HG02588 (cell line): Measurements from ENCODE around the gene RNF19B.
"Not testable (repeated sequence)": the region's sequence is repeated elsewhere in the genome, so short reads cannot be mapped to it uniquely, and the experiment has no call there.

Experiments used
- ATAC-seq: cut with Tn5 transposase; IDR thresholded peaks from one replicate; pipeline ENCODE4 v1.9.1; 2021; ENCODE audit warnings: mild to moderate bottlenecking, moderate library complexity; ENCODE audit not compliant: unreplicated experiment

Gene RNF19B

DNA sequence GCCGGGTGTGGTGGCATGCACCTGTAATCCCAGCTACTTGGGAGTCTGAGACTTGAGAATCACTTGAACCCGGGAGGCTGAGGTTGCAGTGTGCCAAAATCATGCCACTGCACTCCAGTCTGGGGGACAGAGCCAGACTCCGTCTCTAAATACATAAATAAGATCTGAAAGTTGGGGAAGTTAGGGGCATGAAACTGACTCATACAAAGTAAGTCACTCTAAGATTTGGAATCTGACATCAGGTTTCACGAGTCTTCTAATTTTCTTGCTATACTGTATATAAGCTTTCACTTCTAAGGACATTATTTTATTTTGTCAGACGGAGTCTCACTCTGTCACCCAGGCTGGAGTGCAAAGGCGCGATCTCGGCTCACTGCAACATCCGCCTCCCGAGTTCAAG lies 30.1 kb downstream of the RNF19B start:
- no peak for ATAC-seq

DNA sequence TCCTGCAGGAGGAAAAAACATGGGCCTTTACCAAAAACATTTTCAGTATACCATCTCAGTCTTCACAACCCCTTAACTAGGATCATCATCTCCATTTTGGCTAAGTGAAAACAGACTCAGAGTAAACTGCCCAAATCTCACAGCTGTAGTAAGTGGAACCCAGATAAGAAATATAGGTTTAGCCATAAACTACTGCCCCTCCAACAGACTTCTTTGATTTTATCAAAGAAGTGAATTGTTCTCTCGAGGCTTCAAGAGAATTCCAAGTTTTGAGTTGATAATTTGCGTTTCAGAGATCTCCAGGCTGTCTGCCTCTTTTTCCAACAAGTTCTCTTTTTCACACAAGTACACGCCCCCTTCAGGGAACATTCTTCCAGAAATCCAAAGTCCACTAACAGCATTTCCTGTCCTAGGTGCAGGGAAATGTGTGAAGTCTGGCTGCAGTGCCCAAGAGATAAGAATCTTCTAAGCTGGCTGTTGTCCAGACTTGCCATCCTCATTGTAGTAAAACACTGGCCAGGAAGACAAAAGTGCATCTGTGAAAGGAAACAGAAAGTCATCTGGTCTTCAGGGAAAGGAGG lies 30.8 kb downstream of the RNF19B start:
- ATAC-seq = no peak

DNA sequence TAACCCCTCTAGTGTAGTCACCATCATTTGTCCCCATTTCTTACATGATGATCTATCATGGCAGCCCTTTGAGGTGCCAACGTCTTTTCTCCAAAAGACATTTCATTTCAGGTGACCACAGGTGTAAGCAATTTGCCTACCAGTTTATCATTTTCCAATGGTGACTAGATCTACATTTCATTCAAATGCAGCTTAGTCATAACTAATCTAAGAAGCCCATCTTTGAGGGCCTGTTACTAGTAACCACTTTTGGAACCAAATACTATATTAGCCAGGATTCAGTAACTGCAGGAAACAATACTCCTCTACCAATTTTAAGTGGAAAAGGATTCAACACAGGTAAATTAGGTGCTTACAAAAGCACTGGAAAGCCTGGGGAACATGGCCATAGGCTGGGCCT lies 32.8 kb downstream of the RNF19B start:
- ATAC-seq = no peak

DNA sequence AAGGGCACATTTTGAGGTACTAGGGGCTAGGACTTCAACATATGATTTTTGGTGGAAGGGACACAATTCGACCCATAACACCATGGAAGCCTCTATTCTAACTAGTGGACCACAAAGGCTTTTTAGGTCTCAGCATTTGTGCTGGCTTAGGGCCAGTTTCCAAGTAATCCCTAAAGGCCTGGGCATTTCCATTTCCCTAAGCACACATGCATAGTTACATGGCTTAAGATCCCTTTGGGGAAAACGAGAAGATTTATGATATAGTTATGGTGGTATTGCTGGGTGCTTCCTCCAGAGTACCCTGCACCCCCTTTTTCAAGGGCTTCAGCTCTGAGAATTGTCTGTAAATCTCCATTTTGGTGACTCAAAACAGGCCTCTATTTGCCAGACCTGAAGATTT lies 35.2 kb downstream of the RNF19B start:
- ATAC-seq = no peak

DNA sequence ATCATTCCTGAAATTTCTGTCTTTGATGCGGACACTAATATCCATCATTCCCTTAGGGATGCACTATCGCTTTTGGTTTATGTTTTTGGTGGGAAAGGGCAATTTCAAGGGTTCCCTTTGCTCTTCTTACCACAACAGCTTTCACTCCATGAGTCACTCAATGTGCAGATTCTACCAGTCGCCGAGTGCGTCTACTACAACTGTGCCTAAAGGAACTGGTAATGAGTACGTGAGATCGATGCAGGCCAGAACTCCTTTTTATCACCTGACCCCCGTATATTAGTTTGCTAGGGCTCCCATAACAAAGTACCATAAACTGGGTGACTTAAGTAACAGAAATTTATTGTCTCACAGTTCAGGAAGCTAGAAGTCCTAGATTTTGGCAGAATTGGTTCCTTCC lies 35.9 kb downstream of the RNF19B start:
- no peak for ATAC-seq

DNA sequence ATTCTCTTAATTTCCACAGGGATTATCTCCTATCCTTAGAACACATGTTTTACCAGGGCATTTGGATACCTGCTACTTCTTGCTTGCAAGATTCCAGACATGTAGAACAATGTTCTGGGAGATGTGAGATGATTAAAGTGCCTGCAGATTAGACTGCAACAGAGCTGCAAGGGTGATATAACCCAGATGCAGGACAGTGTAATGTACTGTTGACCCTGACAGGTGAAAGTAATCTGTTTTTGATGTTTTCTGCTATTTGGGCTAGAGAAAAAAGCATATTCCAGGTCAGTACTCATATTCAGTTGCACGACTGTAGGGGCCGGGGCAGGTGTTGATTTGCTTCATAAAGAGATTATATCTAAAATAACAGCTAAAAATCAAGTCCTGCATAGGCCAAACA lies 36.3 kb downstream of the RNF19B start:
- ATAC-seq = no peak

DNA sequence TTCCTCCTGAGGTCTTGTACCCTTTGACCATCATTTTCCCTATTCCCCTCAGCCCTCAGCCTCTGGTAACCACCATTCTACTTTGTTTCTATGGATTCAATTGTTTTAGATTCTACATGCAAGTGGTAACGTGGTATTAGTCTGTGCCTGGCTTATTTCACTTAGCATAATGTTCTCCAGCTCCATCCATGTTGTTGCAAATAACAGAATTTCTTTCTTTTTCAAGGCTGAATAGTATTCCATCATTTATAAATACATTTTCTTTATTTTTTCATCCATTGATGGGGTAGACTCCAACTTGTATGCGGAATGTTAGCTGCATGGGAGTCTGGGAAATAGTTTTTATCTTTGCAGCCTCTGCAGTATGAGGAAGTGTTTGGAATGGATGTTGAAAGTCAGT lies 37.2 kb downstream of the RNF19B start:
- ATAC-seq = no peak

DNA sequence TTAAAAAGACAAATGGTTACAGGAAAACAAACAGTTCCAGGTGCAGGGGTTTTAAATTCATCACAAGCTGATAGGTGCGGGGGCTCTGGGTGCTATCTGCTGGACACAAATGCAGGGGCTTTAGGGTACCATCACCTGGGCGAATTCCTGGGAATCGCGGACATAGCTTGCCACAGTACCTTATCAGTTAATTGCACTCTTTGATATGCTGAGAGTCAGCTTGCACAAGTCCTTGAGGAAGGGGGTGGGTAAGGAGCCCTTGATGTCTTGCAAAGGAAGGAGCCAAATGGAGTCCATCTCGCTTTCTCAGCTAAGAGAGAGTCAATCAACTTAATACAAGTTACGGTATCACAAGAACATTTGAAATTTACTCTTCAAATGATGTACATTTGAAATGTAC lies 38.0 kb downstream of the RNF19B start:
- ATAC-seq = no peak

DNA sequence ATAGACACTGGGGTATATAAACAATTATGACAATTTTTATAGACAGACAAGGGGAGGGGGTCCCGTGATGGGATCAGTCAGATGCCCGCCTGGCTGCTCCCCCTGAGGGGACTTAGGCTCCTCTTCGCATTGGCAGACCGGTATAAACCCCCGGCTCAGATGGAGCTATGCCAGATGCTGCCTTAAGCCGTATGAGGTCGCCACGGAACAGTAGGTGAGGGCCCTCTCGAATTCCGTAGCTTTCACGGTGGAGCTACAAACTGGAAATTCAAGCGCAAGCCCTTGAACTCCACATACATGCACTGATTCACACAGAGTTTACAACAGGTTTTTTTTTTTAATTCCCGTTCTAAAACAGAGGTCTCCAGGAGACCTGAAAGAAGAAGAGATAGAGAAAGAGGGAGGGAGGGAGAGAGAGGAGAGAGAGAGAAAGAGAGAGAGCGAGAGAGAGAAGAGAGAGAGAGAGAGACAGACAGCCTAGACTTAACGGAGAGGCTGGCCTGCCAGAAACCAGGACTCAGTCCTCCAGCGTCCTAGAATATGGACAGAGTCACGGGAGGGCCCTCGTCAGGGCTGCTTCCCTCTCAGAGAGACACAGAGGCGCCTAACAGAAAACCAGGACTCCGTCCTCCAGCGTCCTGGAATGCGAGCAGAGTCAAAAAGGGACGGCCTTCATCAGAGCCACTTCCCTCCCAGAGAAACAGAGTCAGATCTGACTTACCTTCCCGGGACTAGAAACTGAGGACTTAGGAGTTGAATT lies 39.0 kb downstream of the RNF19B start:
- no peak for ATAC-seq

DNA sequence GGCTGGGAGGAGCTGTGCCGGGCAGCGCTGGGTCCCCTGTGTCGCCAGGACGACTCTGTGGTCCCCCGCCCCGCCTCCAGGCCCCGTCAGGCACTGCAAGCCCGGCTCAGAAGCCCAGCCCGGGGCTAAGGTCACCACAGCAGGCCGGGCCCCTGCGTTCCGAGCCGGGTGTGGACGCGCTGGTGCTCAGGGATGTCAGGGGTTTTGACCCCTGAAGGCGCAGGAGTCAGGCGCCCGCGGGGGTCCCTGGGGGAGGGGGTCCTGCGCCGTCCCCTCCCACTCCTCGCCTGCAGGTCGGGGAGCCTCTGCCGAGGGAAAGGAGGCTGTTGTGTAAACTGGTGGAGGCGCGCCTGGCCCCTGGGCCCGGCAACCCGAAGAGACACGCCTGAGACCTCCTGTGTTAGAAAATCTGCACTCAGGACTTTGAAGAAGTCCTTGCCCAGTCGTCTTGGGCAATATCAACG lies 39.7 kb downstream of the RNF19B start:
- ATAC-seq = no peak

DNA sequence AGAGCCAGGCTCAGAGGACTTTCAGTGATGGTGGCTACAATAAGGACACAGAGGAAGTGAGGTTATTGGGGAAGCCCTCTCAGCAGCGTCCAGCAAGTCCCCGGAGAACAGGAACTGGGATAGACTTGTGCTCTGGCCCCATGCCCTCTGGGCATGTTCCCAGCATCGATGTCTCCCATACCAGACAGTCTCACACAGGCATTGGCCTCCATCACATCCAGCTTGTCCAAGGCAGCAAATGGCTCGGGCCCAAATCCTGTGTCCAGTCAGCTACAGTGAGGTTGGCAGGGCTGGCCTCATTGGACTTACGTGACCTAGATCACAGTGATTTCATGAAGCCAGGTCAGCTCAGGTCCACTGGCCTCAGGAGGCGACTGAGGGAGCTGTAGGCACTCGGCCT lies 43.8 kb downstream of the RNF19B start:
- ATAC-seq = no peak

DNA sequence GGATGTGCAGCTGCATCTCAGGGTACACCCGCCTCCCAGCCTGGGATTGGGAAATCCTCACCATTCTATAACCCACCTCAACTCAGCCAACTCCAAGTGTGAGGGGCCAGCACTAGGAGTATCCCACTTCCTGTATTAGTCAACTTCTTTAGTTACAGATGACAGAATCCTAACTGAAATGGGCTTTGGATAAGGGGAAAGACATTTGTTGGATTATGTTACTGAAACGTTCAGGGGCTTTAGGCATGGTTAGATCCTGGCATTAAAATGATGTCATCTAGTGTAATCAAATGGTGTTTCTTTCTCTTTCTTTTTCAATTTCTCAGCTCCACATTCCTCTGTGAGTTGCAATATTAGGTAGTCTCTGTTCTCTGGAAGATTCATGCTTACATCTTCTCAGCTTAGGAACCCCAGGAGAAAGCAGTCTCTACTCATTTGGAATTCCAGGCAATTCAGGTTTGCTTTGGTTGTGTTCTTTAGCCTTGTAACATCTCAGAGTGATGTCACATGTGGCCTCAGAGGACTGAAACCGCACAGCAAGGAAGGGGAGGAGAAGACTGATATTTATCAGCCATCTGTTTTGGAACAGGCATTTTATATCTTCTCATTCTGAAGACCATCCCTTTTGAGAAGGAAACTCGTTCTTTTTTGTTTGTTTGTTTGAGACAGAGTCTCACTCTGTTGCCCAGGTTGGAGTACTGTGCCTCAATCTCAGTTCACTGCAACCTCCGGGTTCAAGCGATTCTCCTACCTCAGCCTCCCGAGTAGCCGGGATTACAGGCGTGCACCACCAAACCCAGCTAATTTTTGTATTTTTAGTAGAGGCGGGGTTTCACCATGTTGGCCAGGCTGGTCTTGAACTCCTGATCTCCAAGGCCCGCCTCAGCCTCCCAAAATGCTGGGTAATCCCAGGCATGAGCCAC lies 44.5 kb downstream of the RNF19B start:
- ATAC-seq = no peak

DNA sequence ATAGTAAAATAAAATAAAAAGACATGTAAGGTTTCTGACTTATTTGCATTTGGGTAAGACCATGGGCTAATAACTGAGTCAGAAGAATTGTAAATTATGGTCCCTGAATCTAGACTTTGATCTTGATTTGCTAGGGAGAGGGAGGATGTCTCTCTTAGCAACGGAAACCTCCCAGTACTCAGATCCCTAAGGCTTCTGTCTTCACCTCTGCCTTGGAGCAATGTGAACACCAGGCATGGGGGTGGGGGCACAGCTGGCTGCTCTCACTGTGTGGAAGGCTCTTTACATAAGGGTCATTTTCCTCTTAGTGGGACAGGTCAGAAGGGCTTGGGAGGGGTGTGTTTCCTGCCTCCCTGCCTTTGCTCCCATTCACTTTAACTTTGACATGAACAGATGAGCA lies 46.4 kb downstream of the RNF19B start:
- ATAC-seq = no peak

DNA sequence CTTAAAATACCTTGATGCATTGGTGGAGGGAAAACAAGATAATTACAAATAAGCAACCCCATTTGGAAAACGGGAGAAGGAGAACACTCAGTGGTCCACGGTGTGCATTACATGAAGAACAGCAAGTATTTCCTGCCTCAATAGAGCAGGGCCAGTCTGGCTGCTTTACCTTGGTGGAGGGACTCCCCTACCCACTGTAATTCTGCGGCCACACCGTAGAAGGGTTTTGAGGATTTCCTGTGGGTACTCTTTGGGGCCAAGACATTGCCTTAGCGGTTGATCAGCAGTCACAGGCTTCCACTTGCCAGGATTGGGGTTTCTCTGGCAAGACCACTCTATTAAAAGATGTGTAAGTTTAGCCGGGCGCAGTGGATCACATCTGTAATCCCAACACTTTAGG lies 47.1 kb downstream of the RNF19B start:
- no peak for ATAC-seq

DNA sequence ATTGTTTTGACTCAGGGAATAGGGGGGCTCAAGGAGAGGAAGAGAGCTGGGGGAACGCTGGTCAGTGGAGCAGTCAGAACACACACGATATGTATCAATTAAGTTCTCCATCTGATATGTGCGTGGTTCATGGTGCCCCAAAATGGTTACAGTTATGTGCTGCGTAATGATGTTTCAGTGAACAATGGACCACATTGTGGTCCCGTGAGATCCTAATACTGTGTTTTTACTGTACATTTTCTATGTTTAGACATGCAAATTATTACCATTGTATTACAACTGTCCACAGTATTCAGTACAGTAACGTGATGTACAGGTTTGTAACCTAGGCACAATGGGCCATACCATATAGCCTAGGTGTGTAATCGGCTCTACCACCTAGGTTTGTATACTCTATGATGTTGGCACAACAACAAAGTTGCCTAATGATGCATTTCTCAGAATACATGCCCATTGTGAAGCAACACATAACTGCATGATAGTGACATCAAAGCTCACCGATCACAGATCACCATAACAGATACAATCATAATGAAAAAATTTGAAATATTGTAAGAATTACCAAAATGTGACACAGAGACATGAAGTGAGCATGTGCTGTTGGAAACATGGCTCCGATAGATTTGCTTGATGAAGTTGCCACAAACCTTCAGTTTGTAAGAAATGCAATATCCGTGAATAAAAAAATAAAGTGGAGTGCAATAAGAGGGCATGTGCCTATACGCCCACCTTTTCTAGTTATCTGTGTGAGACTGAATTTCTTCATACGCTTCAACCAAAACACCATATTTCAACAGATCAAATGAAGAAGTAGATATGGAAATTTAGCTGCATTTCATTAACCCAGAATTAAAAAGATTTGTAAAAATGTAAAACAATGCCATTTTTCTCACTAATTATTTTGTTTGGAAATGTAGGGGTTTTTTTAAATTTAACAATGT lies 48.6 kb downstream of the RNF19B start:
- ATAC-seq = no peak

DNA sequence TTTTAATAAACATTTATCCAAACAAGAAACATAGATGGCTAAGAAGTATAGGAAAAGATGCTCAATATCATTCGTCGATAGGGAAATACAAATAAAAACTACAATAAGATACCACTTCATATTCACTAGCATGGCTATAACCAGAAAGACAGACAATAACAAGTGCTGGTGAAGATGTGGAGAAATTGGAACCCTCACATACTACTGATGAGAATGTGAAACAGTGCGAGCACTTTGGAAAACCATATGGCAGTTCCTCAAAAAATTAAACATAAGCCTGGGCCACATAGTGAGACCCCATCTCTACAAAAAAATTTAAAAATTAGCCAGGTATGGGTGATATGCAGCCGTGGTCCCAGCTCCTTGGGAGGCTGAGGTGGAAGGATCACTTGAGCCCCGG lies 54.3 kb downstream of the RNF19B start:
- ATAC-seq = no peak

DNA sequence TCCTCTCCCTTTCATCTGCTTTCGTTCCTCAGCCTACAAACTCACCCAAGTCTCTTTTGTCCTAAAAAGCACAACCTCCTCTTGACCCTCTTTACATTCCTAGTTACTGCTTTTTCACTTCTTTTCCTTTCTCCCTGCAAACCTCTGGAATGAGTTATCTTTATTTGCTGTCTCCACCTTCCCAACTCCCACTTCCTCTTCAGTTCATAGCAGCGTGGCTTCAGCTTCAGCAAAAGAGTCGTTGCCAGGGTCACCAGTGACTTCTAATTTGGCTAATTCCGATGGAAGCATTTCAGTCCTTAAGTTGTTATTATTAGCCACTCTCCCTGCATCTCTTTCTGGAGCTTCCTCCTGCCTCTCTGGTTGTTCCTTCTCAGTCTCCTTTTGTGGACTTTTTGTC lies 57.2 kb downstream of the RNF19B start:
- no peak for ATAC-seq

DNA sequence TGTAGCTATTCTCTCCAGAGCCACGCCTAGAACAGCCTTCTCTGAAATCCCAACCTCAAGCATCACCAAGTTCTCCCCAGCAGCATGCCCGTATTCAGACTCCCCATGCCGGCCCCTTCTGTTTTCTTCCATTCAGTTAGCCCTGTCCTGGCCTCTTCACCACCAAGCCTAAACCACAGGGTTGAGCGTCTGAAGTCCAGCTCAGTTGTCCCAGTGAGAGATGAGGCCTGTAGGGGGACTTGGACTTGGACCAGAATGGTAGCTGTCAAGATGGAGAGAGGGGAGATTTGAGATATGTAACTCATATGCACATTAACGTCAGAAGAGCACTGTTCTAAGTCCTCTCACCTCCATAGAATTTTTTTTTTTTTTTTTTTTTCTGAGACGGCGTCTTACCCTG lies 58.0 kb downstream of the RNF19B start:
- ATAC-seq = no peak

DNA sequence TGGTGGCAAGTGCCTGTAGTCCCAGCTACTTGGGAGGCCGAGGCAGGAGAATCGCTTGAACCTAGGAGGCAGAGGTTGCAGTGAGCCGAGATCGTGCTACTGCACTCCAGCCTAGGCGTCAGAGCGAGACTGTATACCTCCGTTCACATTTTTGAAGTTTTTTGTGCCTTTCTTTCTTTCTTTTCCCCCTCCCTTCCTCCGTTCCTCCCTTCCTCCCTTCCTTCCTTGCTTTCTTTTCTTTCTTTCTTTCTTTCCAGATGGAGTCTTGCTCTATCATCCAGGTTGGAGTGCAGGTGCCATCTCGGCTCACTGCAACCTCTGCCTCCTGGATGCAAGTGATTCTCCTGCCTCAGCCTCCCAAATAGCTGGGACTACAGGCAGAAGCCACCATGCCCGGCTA lies 59.0 kb downstream of the RNF19B start:
- not testable (repeated sequence) for ATAC-seq

DNA sequence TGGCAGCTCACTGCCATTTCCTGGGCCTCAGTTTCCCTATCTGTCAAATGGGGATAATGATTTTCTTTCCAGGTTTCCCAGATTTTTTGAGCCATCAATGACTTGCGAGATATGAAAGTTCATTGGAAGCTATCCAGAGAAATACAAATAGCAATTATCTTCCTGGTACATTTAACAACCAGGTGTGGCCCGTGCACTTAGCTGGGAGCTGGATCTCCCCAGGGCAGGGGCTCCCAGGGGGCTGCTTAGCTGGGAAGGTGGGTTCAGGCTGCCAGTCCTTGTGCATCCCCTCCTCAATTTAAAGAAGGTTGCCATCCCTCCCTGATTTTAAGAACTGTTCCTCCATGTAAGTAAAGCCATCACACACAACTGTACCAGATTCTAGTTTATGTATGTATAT lies 59.8 kb downstream of the RNF19B start:
- ATAC-seq = no peak
